B cell (primary cell): ENCODE data around the gene ZNF618. TPM values are rescaled to one million over a fixed set of nuclear protein-coding genes. Genes with fewer than 3 reads are reported as not detected.

ENCODE experiments used
- ATAC-seq: fragments of 200-7000 bp; cut with Tn5 transposase; one replicate; pipeline ENCODE4 v1.10.0; 2021; ENCODE audit warnings: low read depth, mild to moderate bottlenecking, moderate number of reproducible peaks, moderate library complexity
- CTCF ChIA-PET: fragments of 350-600 bp; sonication (Branson Sonifier 250); formaldehyde crosslinking; loops from one replicate; lab custom pipeline; 2021; ENCODE audit warnings: antibody characterized with exemption, inconsistent platforms; lab: Charles Lee
- POLR2A ChIA-PET: fragments of 350-600 bp; sonication (Branson Sonifier 250); formaldehyde crosslinking; loops from one replicate; lab custom pipeline; 2021; ENCODE audit warnings: antibody characterized with exemption; lab: Charles Lee
- DNase-seq: peaks from one replicate; pipeline ENCODE4 v3.0.0; 2013
- H2AFZ ChIP-seq: 2 replicates; pipeline ENCODE4 v1.6.1; 2012; ENCODE audit warnings: mild to moderate bottlenecking, low read depth, low read length; ENCODE audit not compliant: insufficient read depth, poor library complexity, severe bottlenecking
- H3K27ac ChIP-seq, 2 donors: 1 replicate in 1 of 2; 2 replicates in 1 of 2; pipeline ENCODE4 v1.5.1; 2012 to 2013; ENCODE audit warnings: low read length in 2 of 2, mild to moderate bottlenecking in 2 of 2, moderate library complexity in 1 of 2
- H3K27me3 ChIP-seq, 4 experiments: fragments of 200-600 bp in 1 of 4; sonication (generic) in 1 of 4; replicated peaks in 1 of 4; 1 replicate in 2 of 4; 2 replicates in 2 of 4; pipeline versions ENCODE4 v1.6.1 to v1.7.0; 2013 to 2016; ENCODE audit warnings: low read length in 3 of 4, mild to moderate bottlenecking in 2 of 4, mixed read lengths in 1 of 4, moderate library complexity in 1 of 4; ENCODE audit not compliant: insufficient read depth in 4 of 4, control insufficient read depth in 3 of 4; ENCODE audit errors: control extremely low read depth in 1 of 4
- H3K36me3 ChIP-seq, 2 experiments: replicated peaks in 1 of 2; 1 replicate in 1 of 2; 2 replicates in 1 of 2; pipeline versions ENCODE4 v1.6.1 to v1.7.1; 2013; ENCODE audit warnings: low read length in 1 of 2; ENCODE audit not compliant: insufficient read depth in 2 of 2, control insufficient read depth in 1 of 2; ENCODE audit errors: control extremely low read depth in 1 of 2, extremely low read depth in 1 of 2
- H3K4me1 ChIP-seq, 2 donors: fragments of 200-600 bp in 1 of 2; sonication (generic) in 1 of 2; 1 replicate in 1 of 2; 2 replicates in 1 of 2; pipeline versions ENCODE4 v1.5.1 to v1.6.1; 2013 to 2017; ENCODE audit warnings: low read length in 2 of 2; ENCODE audit not compliant: control insufficient read depth in 2 of 2, insufficient read depth in 2 of 2
- H3K4me2 ChIP-seq: replicated peaks from 2 replicates; pipeline ENCODE3; 2012; ENCODE audit warnings: mild to moderate bottlenecking, low read depth, low read length; ENCODE audit not compliant: poor library complexity, severe bottlenecking
- H3K4me3 ChIP-seq, 5 experiments: fragments of 200-600 bp in 1 of 5; sonication (generic) in 1 of 5; 1 replicate in 3 of 5; 2 replicates in 2 of 5; pipeline versions ENCODE4 v1.5.1 to v1.7.0; 2011 to 2016; ENCODE audit warnings: low read length in 4 of 5, mild to moderate bottlenecking in 4 of 5, low read depth in 2 of 5, control low read depth in 1 of 5, moderate library complexity in 1 of 5; ENCODE audit not compliant: insufficient read depth in 1 of 5; ENCODE audit errors: control extremely low read depth in 1 of 5, extremely low read depth in 1 of 5
- H3K79me2 ChIP-seq: fragments of 200-600 bp; sonication (generic); one replicate; pipeline ENCODE4 v1.6.0; 2016; ENCODE audit warnings: low read length; ENCODE audit not compliant: control insufficient read depth, insufficient read depth
- H3K9ac ChIP-seq: fragments of 200-600 bp; sonication (generic); 2 replicates; pipeline ENCODE4 v1.6.1; 2017; ENCODE audit warnings: mild to moderate bottlenecking, low read length, moderate library complexity
- H3K9me3 ChIP-seq, 3 donors: one replicate each; pipeline versions ENCODE4 v1.6.1 to v1.7.1; 2013; ENCODE audit warnings: low read length in 2 of 3; ENCODE audit not compliant: control insufficient read depth in 2 of 3, insufficient read depth in 1 of 3; ENCODE audit errors: control extremely low read depth in 1 of 3
- H4K20me1 ChIP-seq: 2 replicates; pipeline ENCODE4 v1.6.0; 2012; ENCODE audit warnings: mild to moderate bottlenecking, low read length; ENCODE audit not compliant: insufficient read depth, control insufficient read depth, poor library complexity, severe bottlenecking
- H3K27ac Mint-ChIP-seq: one replicate; pipeline ENCODE4 v1.8.0; 2021; ENCODE audit warnings: mixed read lengths
- H3K27me3 Mint-ChIP-seq: one replicate; pipeline ENCODE4 v1.8.0; 2021; ENCODE audit warnings: mixed read lengths
- H3K4me1 Mint-ChIP-seq: one replicate; pipeline ENCODE4 v1.8.0; 2021; ENCODE audit warnings: mixed read lengths
- H3K4me3 Mint-ChIP-seq: one replicate; pipeline ENCODE4 v1.8.0; 2021; ENCODE audit warnings: mixed read lengths
- H3K9me3 Mint-ChIP-seq: one replicate; pipeline ENCODE4 v1.8.0; 2022; ENCODE audit warnings: mixed read lengths; ENCODE audit not compliant: insufficient read depth
- EZH2 ChIP-seq: IDR thresholded peaks from 2 replicates; pipeline ENCODE4 v1.6.1; 2012; ENCODE audit warnings: borderline replicate concordance, low read depth, mild to moderate bottlenecking, moderate library complexity, low read length; ENCODE audit not compliant: insufficient read depth, poor library complexity, severe bottlenecking
- WGBS: methylation state at CpG from one replicate; pipeline ENCODE4 v1.1.5; 2013; ENCODE audit warnings: missing lambda C conversion rate; ENCODE audit not compliant: insufficient coverage; 5-methylcytosine and 5-hydroxymethylcytosine counted together
- intact Hi-C: fragments of 100-400 bp; cut with micrococcal nuclease; formaldehyde crosslinking; loops from one replicate; pipeline ENCODE4 v1.10.0; 2022
- polyA plus RNA-seq: library from polyadenylated mRNA; depleted of rRNA; stranded (reverse); fragments of >200 nt; gene quantifications from 2 replicates; pipeline ENCODE4 v1.2.3, GENCODE V29; 2012
- total RNA-seq, 2 donors: library from RNA; stranded (reverse); fragments of 120-200 nt in 1 of 2; gene quantifications; 1 replicate in 1 of 2; 2 replicates in 1 of 2; pipeline versions ENCODE4 v1.2.3 to v1.2.4, GENCODE V29; 2013 to 2022
- TF ChIP-seq, protein P1 (sequence below): fragments of 200-600 bp; IDR thresholded peaks from one replicate; pipeline ENCODE4 v1.8.0; 2022; ENCODE audit warnings: antibody characterized with exemption, mild to moderate bottlenecking

The ZNF618 gene
- total and polyA plus RNA-seq, 2 donors (not counting 1 experiment from before 2014, with no cell fraction given): 1.4 to 2.5 TPM

DNA sequence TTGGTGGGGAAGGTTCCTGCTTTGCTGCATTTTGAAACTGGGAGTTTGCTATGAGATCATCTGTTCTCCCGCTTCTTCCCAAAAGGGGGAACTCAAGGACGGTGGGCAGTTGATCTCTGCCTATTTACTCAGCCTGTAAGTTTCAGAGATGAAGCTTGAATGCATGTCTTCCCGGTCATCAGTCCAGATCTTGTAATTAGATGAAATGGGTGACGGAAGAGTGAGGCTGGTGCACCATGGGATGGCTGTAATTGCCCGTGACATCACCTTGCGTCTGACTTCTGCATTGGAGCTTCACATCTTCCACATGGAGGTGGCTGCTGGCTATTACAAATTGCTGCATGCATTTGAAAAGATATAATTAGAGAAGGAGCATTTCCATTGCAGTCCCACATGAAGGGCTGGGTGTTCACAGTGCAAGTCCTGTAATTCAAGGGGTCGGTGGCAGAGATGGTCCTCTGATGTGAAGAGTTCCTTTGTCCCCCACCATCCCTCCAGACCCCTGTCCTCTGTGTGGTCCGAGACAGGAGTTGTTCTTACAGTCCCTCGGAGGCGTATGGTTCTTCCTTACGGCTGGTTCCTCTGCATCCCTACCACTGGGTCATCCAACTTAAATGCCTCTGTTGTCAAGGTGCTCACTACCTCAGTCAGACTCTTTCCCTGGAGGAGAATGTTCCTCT, 72.9 kb downstream of the ZNF618 start:
- Mint-ChIP-seq H3K4me3 (no peak overlapping the region), H3K27me3 (peaks cover 4% of the 10 kb centered on the region), H3K9me3 (no peaks in the 10 kb centered on the region), H3K4me1 (no peaks in the 10 kb centered on the region), H3K27ac (no peak overlapping the region)
- intact Hi-C loops: no loop called here
- TF ChIP-seq, protein P1, sequence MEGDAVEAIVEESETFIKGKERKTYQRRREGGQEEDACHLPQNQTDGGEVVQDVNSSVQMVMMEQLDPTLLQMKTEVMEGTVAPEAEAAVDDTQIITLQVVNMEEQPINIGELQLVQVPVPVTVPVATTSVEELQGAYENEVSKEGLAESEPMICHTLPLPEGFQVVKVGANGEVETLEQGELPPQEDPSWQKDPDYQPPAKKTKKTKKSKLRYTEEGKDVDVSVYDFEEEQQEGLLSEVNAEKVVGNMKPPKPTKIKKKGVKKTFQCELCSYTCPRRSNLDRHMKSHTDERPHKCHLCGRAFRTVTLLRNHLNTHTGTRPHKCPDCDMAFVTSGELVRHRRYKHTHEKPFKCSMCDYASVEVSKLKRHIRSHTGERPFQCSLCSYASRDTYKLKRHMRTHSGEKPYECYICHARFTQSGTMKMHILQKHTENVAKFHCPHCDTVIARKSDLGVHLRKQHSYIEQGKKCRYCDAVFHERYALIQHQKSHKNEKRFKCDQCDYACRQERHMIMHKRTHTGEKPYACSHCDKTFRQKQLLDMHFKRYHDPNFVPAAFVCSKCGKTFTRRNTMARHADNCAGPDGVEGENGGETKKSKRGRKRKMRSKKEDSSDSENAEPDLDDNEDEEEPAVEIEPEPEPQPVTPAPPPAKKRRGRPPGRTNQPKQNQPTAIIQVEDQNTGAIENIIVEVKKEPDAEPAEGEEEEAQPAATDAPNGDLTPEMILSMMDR: no peak
- TF ChIP-seq EZH2: no peak
- DNase-seq (no peak), ATAC-seq (no peak)
- no peaks in the 10 kb centered on the region for H3K79me2 ChIP-seq
- no peak overlapping the region for H3K4me3 ChIP-seq
- no peaks in the 10 kb centered on the region for H3K9me3 ChIP-seq
- H3K9ac ChIP-seq: no peak overlapping the region
- ChIA-PET POLR2A (no interaction called here), CTCF (no interaction called here)
- H3K27me3 ChIP-seq: no peaks in the 10 kb centered on the region
- no peak overlapping the region for H2AFZ ChIP-seq
- H3K27ac ChIP-seq: no peak overlapping the region
- 80% methylated on average over 9 of the region's 11 CpGs for WGBS
- no peak overlapping the region for H3K4me2 ChIP-seq
- no peaks in the 10 kb centered on the region for H3K36me3 ChIP-seq
- H3K4me1 ChIP-seq: no peaks in the 10 kb centered on the region
- H4K20me1 ChIP-seq: no peaks in the 10 kb centered on the region

DNA sequence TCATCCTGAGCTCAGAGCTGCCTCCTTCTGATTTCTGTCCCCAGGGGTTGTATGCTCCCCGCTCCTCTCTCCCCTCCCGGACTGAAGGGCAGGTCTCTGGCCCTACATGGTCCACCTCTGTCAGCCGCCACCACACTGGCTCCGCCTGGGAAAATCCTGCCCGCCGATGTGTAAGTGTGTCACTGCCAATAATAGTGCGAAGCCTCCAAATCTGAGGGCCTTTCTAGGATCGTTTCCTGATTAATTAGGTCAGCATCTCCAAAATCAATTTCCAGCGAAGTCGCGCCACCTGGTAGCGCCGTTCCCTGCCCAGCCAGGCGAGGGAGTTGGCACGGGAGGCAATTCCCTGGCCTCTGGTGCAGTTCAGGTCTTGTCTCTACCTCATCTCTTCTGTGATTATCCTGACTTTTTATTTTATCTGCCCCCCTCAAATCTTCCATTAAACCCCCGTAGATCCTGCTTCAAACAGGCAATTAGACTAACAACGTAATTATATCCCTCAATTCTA, 73.5 kb downstream of the ZNF618 start:
- Histone ChIP-seq H4K20me1 (no peaks in the 10 kb centered on the region), H3K9me3 (no peaks in the 10 kb centered on the region), H3K36me3 (no peaks in the 10 kb centered on the region), H3K79me2 (no peaks in the 10 kb centered on the region), H3K4me2 (no peak overlapping the region), H2AFZ (no peak overlapping the region), H3K4me3 (no peak overlapping the region), H3K9ac (no peak overlapping the region), H3K27me3 (no peaks in the 10 kb centered on the region), H3K27ac (no peak overlapping the region), H3K4me1 (no peaks in the 10 kb centered on the region)
- DNase-seq: no peak
- no peak overlapping the region for H3K27ac Mint-ChIP-seq
- no peaks in the 10 kb centered on the region for H3K9me3 Mint-ChIP-seq
- TF ChIP-seq EZH2: no peak
- TF ChIP-seq, protein P1: no peak
- ATAC-seq: no peak
- CTCF ChIA-PET: no interaction called here
- H3K4me3 Mint-ChIP-seq: no peak overlapping the region
- H3K4me1 Mint-ChIP-seq: no peaks in the 10 kb centered on the region
- 93% methylated on average over 15 of the region's 17 CpGs for WGBS
- intact Hi-C loops: no loop called here
- H3K27me3 Mint-ChIP-seq: peaks cover 4% of the 10 kb centered on the region
- POLR2A ChIA-PET: no interaction called here
